ENCODE data around the gene SLC38A10.

The SLC38A10 gene

DNA sequence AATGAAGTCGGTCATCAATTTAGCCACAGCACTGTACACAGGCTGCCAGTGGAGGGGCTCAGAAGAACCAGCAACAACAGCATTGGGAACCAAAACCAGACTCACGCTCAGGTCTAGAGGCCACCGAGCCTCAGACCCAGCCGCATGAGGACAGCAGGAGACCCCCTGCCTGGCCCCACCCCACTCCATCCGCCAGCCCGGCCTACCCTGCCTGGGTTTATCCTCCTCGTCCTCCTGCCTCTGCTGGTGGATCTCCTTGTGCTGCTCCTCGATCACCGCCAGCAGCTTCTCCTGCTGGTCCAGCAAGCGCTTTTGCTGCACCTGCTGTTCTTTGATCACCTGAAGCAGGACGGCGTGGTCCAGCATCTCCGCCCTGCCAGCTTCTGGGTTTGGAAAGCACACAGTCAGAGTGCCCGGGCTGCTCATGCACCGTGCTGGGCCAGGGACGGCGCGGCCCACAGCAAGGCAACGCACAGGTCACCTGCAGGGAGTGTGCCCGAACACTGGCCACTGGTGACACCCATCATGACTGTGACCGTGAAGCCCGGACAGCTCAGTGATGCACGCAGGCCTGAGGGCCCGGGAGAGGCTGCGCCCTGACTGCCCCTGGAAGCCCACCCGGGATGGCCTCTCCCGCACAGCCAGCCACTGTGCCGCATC lies 48.3 kb downstream of the SLC38A10 start:
- no peak overlapping the region for H3K4me3 ChIP-seq (ENCODE audit: low read depth in 1 of 2, low read length in 1 of 2)
- H3K9me3 ChIP-seq, result no peaks in the 10 kb centered on the region
- TF ChIP-seq CTCF (IDR thresholded peaks at IDR 0.05), result no peak
- peaks cover 67% of the 10 kb centered on the region for H3K36me3 ChIP-seq
- H3K27ac ChIP-seq, result no peak overlapping the region
- no peaks in the 10 kb centered on the region for H3K27me3 ChIP-seq
- peaks cover 3% of the 10 kb centered on the region in 2 experiments for H3K4me1 ChIP-seq (ENCODE audit: control insufficient read depth in 1 of 2, insufficient read depth in 1 of 2, low read depth in 1 of 2, low read length in 1 of 2)

DNA sequence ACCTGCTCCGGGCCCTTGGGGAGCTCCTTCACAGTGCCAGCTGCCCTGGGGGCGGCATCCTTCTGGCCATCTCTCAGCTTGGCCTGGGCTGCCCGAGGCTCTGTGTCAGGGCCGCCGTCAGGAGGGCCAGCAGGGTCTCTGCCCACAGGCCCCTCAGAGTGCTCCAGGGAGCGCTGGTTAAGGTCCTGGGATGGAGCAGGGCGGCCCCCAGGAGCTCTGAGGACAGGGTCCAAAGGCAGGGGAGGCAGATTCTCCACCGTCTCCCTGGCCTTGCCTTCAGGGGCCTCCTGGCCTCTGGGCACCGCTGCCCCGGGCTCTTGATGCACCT lies 48.8 kb downstream of the SLC38A10 start:
- Histone ChIP-seq H3K36me3 (peaks cover 62% of the 10 kb centered on the region), H3K4me1 (ENCODE audit: control insufficient read depth in 1 of 2, insufficient read depth in 1 of 2, low read depth in 1 of 2, low read length in 1 of 2) (peaks cover 3 to 6% of the 10 kb centered on the region in 2 experiments), H3K27ac (no peak overlapping the region), H3K9me3 (no peaks in the 10 kb centered on the region), H3K27me3 (no peaks in the 10 kb centered on the region), H3K4me3 (ENCODE audit: low read depth in 1 of 2, low read length in 1 of 2) (no peak overlapping the region)
- no peak for TF ChIP-seq CTCF (IDR thresholded peaks at IDR 0.05)

GRCh38 chr17:81245665-81246342 lies 49.3 kb downstream of the SLC38A10 start:
- Histone ChIP-seq H3K4me3 (ENCODE audit: low read depth in 1 of 2, low read length in 1 of 2) (no peak overlapping the region), H3K9me3 (no peaks in the 10 kb centered on the region), H3K27me3 (no peaks in the 10 kb centered on the region), H3K27ac (no peak overlapping the region), H3K36me3 (peaks cover 57% of the 10 kb centered on the region), H3K4me1 (ENCODE audit: control insufficient read depth in 1 of 2, insufficient read depth in 1 of 2, low read depth in 1 of 2, low read length in 1 of 2) (peaks cover 3 to 6% of the 10 kb centered on the region in 2 experiments)
- TF ChIP-seq CTCF (IDR thresholded peaks at IDR 0.05), result no peak

- no peaks in the 10 kb centered on the region for H3K27me3 ChIP-seq
- H3K4me3 ChIP-seq (ENCODE audit: low read depth in 1 of 2, low read length in 1 of 2), result no peak overlapping the region
- peaks cover 3 to 8% of the 10 kb centered on the region in 2 experiments for H3K4me1 ChIP-seq (ENCODE audit: control insufficient read depth in 1 of 2, insufficient read depth in 1 of 2, low read depth in 1 of 2, low read length in 1 of 2)
- no peaks in the 10 kb centered on the region for H3K9me3 ChIP-seq
- H3K27ac ChIP-seq, result no peak overlapping the region
- peaks cover 50% of the 10 kb centered on the region for H3K36me3 ChIP-seq
- no peak for TF ChIP-seq CTCF (IDR thresholded peaks at IDR 0.05)
Observed at GRCh38 chr17:81245024-81245664, 50.0 kb downstream of the SLC38A10 start.

DNA sequence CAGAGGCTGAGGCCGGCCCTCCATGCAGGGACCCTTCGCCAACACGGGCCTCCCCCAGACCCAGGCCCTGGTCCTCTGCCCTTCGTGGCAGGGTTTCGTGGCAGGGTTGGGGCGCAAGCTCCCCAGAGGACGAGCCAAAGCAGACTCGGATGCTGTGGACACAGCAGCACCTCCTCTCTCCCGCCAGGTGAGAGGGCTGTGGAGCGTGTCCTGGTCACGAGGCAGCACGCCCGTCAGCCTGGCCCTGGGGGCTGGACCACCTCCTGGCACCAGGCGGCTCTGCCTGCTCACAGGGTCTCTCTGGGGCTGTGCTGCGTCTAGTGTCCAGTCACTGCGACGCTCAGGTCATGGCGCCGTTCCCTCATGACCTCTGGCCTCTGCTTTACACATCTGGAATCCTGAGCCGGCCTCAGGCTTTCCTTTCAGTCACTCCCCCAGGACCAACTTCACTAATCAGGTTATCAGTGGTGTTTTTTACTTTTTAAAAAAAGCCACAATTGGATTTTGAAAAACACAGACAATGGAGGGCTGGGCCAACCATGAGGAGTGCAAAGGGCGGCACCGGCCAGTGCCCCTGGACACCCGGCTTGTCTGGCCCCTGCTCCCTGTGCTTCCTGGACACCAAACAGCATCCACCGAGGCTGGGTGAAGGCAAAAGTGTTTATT lies 50.6 kb downstream of the SLC38A10 start:
- Histone ChIP-seq H3K9me3 (no peaks in the 10 kb centered on the region), H3K36me3 (peaks cover 44% of the 10 kb centered on the region), H3K4me1 (ENCODE audit: control insufficient read depth in 1 of 2, insufficient read depth in 1 of 2, low read depth in 1 of 2, low read length in 1 of 2) (peaks cover 9 to 14% of the 10 kb centered on the region in 2 experiments), H3K27ac (no peak overlapping the region), H3K4me3 (ENCODE audit: low read depth in 1 of 2, low read length in 1 of 2) (no peak overlapping the region), H3K27me3 (no peaks in the 10 kb centered on the region)
- no peak for TF ChIP-seq CTCF (IDR thresholded peaks at IDR 0.05)
